Pancreas (tissue), 10 donors: ENCODE results near the gene DCHS2. TPM values are rescaled to one million over a fixed set of nuclear protein-coding genes. Genes with fewer than 3 reads are reported as not detected.

Experiments
- ATAC-seq, 4 donors: fragments of 200-7000 bp; cut with Tn5 transposase; one replicate each; pipeline versions ENCODE4 v1.8.0 to v1.9.1; 2020; ENCODE audit warnings: mild to moderate bottlenecking in 4 of 4, moderate library complexity in 4 of 4
- DNase-seq, 6 donors: peaks; one replicate each; pipeline ENCODE4 v3.0.0-alpha.2; 2020
- FAIRE-seq: peaks from 2 replicates; lab custom pipeline; 2012; peaks lifted over from hg19 to GRCh38; lab: Jason Lieb, UNC
- H3K27ac ChIP-seq, 4 donors: fragments of 200-600 bp; sonication (generic); 1 replicate in 3 of 4; 2 replicates in 1 of 4; pipeline versions ENCODE4 v1.5.0 to v1.8.0; 2020
- H3K27me3 ChIP-seq, 4 donors: fragments of 200-600 bp; one replicate each; pipeline ENCODE4 v1.8.0; 2021
- H3K36me3 ChIP-seq, 3 donors: fragments of 200-600 bp; sonication (generic) in 1 of 3; one replicate each; pipeline versions ENCODE4 v1.5.0 to v1.8.0; 2020 to 2021
- H3K4me1 ChIP-seq, 3 donors: fragments of 200-600 bp; one replicate each; pipeline ENCODE4 v1.8.0; 2021
- H3K4me3 ChIP-seq, 4 donors: fragments of 200-600 bp; sonication (generic) in 2 of 4; one replicate each; pipeline versions ENCODE4 v1.5.0 to v1.8.0; 2020 to 2021
- H3K9me3 ChIP-seq, 4 donors: fragments of 200-600 bp; one replicate each; pipeline ENCODE4 v1.8.0; 2021
- CTCF ChIP-seq, 4 donors: fragments of 200-600 bp; sonication (generic) in 3 of 4; IDR thresholded peaks; one replicate each; pipeline versions ENCODE4 v1.5.0 to v1.8.0; 2021; ENCODE audit warnings: antibody characterized with exemption in 4 of 4
- WGBS, 2 donors: extraction: QIAGEN DNeasy Blood & Tissue Kit; methylation state at CpG; one replicate each; pipeline ENCODE4 v1.1.7; 2013; 5-methylcytosine and 5-hydroxymethylcytosine counted together
- intact Hi-C, 3 donors: fragments of 100-400 bp; cut with DNase I; formaldehyde crosslinking; loops; one replicate each; pipeline versions ENCODE4 v1.11.1 to v1.14.2; 2022
- polyA plus RNA-seq, 2 donors: library from polyadenylated mRNA; stranded (reverse); fragments of 200-250 nt; gene quantifications; one replicate each; pipeline ENCODE4 v1.2.3, GENCODE V29; 2013
- total RNA-seq, 6 donors: library from RNA; stranded (reverse); fragmentation: NEBNext Ultra II Directional in 4 of 6; extraction: Animal tissue kit (Norgen Biotek cat#: 25700) in 4 of 6; gene quantifications; one replicate each; pipeline versions ENCODE4 v1.2.1 to v1.2.4, GENCODE V29; 2021 to 2023
- donor health status: healthy with polysubstance abuse.
- donor health status: DM: no; HTN: no; CAD: no; lungs with moderate emphysema.
- donor health status: DM: no; HTN: no; CAD: no.
- donor health status: control.
- donor health status: control.
- donor health status: Bipolar disorder and iron deficiency.
- donor health status: DM: yes; HTN: yes; CAD: no.
- donor health status: DM: no; HTN: no; CAD: no.
- donor health status: DM: no; HTN: no; CAD: no.
- donor health status: DM: yes; HTN: yes; CAD: no.

The DCHS2 gene
- total and polyA plus RNA-seq, 8 donors = 0.04 to 0.23 (median 0.09) TPM; not detected in 1

GRCh38 chr4:154329268-154329868, 162.2 kb downstream of the DCHS2 start:
- no peak overlapping the region for H3K4me3 ChIP-seq
- DNase-seq (no peak), FAIRE-seq (no peak), ATAC-seq (peak in 3 of 4 donors; percentile 50 to 63 (median 52))
- H3K4me1 ChIP-seq = no peaks in the 10 kb centered on the region
- H3K9me3 ChIP-seq = no peaks in the 10 kb centered on the region
- H3K27ac ChIP-seq = no peak overlapping the region
- intact Hi-C loops = loop anchor here in 1 of 3 donors (10.0 kb wide), 1 partner anchor 545 kb away; the partner anchor contains the start of gene SFRP2
- H3K36me3 ChIP-seq = no peaks in the 10 kb centered on the region
- peaks cover 0 to 26% (median 6%) of the 10 kb centered on the region in 4 donors for H3K27me3 ChIP-seq
- TF ChIP-seq CTCF (IDR thresholded peaks at IDR 0.05) = peak in 1 of 4 donors; percentile 12
- 45 to 56% methylated on average over 11 of the region's 11 CpGs for WGBS, 2 donors

GRCh38 chr4:154328030-154328429, 163.6 kb downstream of the DCHS2 start:
- Histone ChIP-seq H3K36me3 (no peaks in the 10 kb centered on the region), H3K9me3 (no peaks in the 10 kb centered on the region), H3K27ac (no peak overlapping the region), H3K4me3 (no peak overlapping the region), H3K4me1 (no peaks in the 10 kb centered on the region), H3K27me3 (peaks cover 0 to 18% (median 6%) of the 10 kb centered on the region in 4 donors)
- WGBS, 2 donors = 57 to 64% methylated on average over 1 of the region's 1 CpG
- FAIRE-seq = no peak
- TF ChIP-seq CTCF (IDR thresholded peaks at IDR 0.05) = no peak
- DNase-seq = no peak
- intact Hi-C loops = loop anchor here in 1 of 3 donors (10.0 kb wide), 1 partner anchor 543 kb away; the partner anchor contains the start of gene SFRP2
- ATAC-seq = no peak

GRCh38 chr4:154320521-154320920, 171.1 kb downstream of the DCHS2 start:
- H3K9me3 ChIP-seq = no peaks in the 10 kb centered on the region
- TF ChIP-seq CTCF (IDR thresholded peaks at IDR 0.05) = no peak
- intact Hi-C loops = loop anchor here in 1 of 3 donors (10.0 kb wide), 1 partner anchor 536 kb away; the partner anchor contains the start of gene SFRP2
- ATAC-seq = no peak
- no peaks in the 10 kb centered on the region for H3K27me3 ChIP-seq
- no peak overlapping the region for H3K4me3 ChIP-seq
- DNase-seq = no peak
- H3K36me3 ChIP-seq = no peaks in the 10 kb centered on the region
- FAIRE-seq = no peak
- WGBS, 2 donors = 53 to 63% methylated on average over 6 of the region's 6 CpGs
- no peak overlapping the region for H3K27ac ChIP-seq
- H3K4me1 ChIP-seq = no peaks in the 10 kb centered on the region

GRCh38 chr4:154319736-154320135, 171.9 kb downstream of the DCHS2 start:
- intact Hi-C loops = loop anchor here in 1 of 3 donors (10.0 kb wide), 1 partner anchor 535 kb away; the partner anchor contains the start of gene SFRP2
- H3K36me3 ChIP-seq = no peaks in the 10 kb centered on the region
- 95 to 97% methylated on average over 1 of the region's 1 CpG for WGBS, 2 donors
- ATAC-seq = no peak
- no peaks in the 10 kb centered on the region for H3K27me3 ChIP-seq
- FAIRE-seq = no peak
- no peaks in the 10 kb centered on the region for H3K9me3 ChIP-seq
- no peaks in the 10 kb centered on the region for H3K4me1 ChIP-seq
- no peak for DNase-seq
- TF ChIP-seq CTCF (IDR thresholded peaks at IDR 0.05) = no peak
- no peak overlapping the region for H3K27ac ChIP-seq
- H3K4me3 ChIP-seq = no peak overlapping the region
